HL-60 (cell line): ENCODE measurements around the gene CAST.

Experiments used
- DNase-seq, 2 experiments: peaks; one replicate each; pipeline ENCODE4 v3.0.0-alpha.2; 2010 to 2020; ENCODE audit warnings: low read depth in 1 of 2, low spot score in 1 of 2
- H3K27ac ChIP-seq: fragments of 250-450 bp; sonication (Bioruptor Pico); replicated peaks from 2 replicates; pipeline ENCODE4 v1.5.1; 2020; ENCODE audit warnings: mild to moderate bottlenecking, moderate library complexity
- H3K27me3 ChIP-seq: fragments of 250-450 bp; sonication (Bioruptor Pico); 2 replicates; pipeline ENCODE4 v1.5.1; 2021; ENCODE audit warnings: mild to moderate bottlenecking, moderate library complexity; ENCODE audit not compliant: insufficient read depth, poor library complexity, severe bottlenecking
- H3K4me3 ChIP-seq: replicated peaks from 2 replicates; pipeline ENCODE4 v1.5.1; 2011; ENCODE audit warnings: mild to moderate bottlenecking, control low read depth, low read length; ENCODE audit not compliant: insufficient read depth
- GABPA ChIP-seq: IDR thresholded peaks from 2 replicates; pipeline ENCODE4 v1.6.1; 2012; ENCODE audit warnings: low read depth
- POLR2AphosphoS5 ChIP-seq: IDR thresholded peaks from 2 replicates; pipeline ENCODE4 v1.6.1; 2012; ENCODE audit warnings: low read depth
- REST ChIP-seq: IDR thresholded peaks from 2 replicates; pipeline ENCODE4 v1.6.1; 2012; ENCODE audit warnings: low read depth; ENCODE audit not compliant: insufficient replicate concordance
- SPI1 ChIP-seq: IDR thresholded peaks from 2 replicates; pipeline ENCODE4 v1.6.1; 2012; ENCODE audit warnings: low read depth, mild to moderate bottlenecking, borderline replicate concordance
- TF ChIP-seq, protein P1 (sequence below): IDR thresholded peaks from one replicate; pipeline ENCODE4 v1.5.1; 2011; ENCODE audit warnings: low read length, control low read depth, inconsistent platforms; ENCODE audit not compliant: insufficient read depth

The CAST gene

DNA sequence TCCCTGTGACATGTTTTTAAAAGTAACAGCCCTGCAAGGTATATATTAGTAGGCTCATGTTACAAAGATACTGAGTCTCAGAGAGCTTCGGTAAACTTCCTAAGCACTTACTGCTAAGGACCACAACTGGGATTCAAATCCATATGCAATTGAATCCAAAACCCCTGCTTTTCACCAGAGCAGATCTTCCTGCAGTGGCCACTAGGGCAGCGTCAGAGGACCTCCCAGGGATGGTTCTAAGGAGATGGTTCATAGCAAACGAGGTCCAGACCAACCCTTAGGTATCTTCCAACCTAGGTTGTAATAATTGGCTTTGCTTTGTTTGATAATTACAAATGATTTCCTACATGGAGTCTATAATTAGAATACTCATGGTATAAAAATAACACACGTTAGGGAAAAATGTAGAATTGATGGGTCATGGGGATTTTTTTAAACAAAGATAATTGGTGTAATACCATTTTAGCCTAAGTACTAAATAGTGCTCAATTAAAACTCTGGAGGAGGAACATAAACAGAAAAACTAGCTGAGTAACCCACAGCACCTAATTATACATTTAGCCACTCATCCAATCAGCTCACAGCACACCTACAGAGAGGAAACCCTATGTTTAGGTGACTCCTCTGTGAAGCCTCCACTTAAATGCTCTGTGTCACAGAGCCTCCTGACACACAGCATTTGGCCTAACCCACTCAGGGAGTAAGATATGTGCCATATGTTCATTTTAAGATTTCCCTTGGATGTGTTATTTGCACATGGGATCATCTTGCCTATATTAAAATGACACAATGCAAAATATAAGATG is 10.0 kb upstream of the CAST start:
- H3K27ac ChIP-seq, result no peak overlapping the region
- TF ChIP-seq SPI1, result no peak
- TF ChIP-seq, protein P1, sequence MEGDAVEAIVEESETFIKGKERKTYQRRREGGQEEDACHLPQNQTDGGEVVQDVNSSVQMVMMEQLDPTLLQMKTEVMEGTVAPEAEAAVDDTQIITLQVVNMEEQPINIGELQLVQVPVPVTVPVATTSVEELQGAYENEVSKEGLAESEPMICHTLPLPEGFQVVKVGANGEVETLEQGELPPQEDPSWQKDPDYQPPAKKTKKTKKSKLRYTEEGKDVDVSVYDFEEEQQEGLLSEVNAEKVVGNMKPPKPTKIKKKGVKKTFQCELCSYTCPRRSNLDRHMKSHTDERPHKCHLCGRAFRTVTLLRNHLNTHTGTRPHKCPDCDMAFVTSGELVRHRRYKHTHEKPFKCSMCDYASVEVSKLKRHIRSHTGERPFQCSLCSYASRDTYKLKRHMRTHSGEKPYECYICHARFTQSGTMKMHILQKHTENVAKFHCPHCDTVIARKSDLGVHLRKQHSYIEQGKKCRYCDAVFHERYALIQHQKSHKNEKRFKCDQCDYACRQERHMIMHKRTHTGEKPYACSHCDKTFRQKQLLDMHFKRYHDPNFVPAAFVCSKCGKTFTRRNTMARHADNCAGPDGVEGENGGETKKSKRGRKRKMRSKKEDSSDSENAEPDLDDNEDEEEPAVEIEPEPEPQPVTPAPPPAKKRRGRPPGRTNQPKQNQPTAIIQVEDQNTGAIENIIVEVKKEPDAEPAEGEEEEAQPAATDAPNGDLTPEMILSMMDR, result peak; percentile 6
- no peak for TF ChIP-seq REST
- TF ChIP-seq GABPA, result no peak
- no peak for TF ChIP-seq POLR2AphosphoS5
- no peak for DNase-seq
- no peak overlapping the region for H3K4me3 ChIP-seq
- no peaks in the 10 kb centered on the region for H3K27me3 ChIP-seq

DNA sequence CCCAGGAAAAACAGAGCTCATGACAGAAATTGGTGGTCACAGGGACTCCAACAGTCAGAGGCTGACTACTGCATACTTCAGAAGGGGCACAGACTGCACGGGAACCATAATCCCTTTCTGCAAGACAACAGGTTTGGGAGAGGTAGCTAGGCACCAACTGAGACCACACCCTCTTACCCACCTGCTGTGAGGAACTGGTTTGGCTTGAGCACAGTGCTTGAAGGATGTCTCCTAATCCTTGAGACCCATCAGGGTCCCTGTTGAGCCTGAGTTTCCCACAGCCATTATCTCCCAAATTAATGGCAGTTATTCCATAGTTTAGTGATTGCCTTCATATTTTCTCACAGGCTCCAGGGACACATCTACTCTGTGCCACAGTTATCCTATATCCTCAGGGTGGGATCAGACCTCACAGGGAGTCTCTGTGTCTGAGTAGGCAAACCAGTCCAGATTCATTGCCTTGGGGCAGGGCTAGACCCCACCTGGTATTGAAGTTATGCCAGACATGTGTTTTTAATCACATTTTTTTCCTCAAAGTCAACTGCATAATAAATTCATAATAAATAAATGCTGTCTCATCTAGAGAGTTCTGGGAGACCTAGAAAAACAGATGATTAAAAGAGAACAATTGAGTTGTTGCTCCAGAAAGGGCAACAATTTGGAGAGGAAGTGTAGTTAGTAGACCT is 9.3 kb upstream of the CAST start:
- no peak overlapping the region for H3K4me3 ChIP-seq
- H3K27me3 ChIP-seq, result no peaks in the 10 kb centered on the region
- H3K27ac ChIP-seq, result no peak overlapping the region
- TF ChIP-seq REST, result no peak
- no peak for DNase-seq

DNA sequence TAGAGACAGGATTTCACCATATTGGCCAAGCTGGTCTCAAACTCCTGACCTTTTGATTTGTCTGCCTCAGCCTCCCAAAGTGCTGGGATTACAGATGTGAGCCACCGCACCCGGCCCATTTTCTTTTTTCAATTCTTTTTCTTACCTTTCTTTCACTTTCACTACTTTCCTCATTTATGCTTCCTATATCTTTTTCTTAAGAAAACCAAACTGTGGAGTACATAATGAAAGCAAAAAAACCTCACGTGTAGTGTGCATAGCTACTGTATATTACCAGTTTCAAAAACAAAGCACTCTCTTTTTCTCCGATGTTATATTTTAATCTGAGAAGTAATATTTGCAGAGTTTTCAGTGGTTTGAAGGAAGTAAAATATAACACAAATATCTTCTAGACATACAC is 8.0 kb upstream of the CAST start:
- Histone ChIP-seq H3K4me3 (no peak overlapping the region), H3K27ac (no peak overlapping the region), H3K27me3 (no peaks in the 10 kb centered on the region)
- TF ChIP-seq POLR2AphosphoS5 (no peak), SPI1 (no peak), REST (no peak), GABPA (no peak)
- TF ChIP-seq, protein P1, result no peak
- no peak for DNase-seq
